HFFc6 (cell line): ENCODE measurements around the gene RRP9. TPM values are rescaled to one million over a fixed set of nuclear protein-coding genes. Genes with fewer than 3 reads are reported as not detected.

Experiments used
- DNase-seq: peaks from one replicate; pipeline ENCODE4 v3.0.0-alpha.2; 2018
- H3K27ac Mint-ChIP-seq: 2 replicates; pipeline ENCODE4 v1.8.0; 2020; ENCODE audit warnings: mild to moderate bottlenecking, mixed read lengths
- H3K27me3 Mint-ChIP-seq: 2 replicates; pipeline ENCODE4 v1.8.0; 2021; ENCODE audit warnings: mild to moderate bottlenecking, moderate library complexity, mixed read lengths; ENCODE audit not compliant: insufficient read depth
- H3K36me3 Mint-ChIP-seq: 2 replicates; pipeline ENCODE4 v1.8.0; 2021; ENCODE audit warnings: low read depth, mixed read lengths
- H3K4me1 Mint-ChIP-seq: 2 replicates; pipeline ENCODE4 v1.8.0; 2020; ENCODE audit warnings: low read depth, mixed read lengths
- H3K4me3 Mint-ChIP-seq: 2 replicates; pipeline ENCODE4 v1.8.0; 2020; ENCODE audit warnings: mild to moderate bottlenecking, moderate library complexity, mixed read lengths
- H3K9me3 Mint-ChIP-seq: 2 replicates; pipeline ENCODE4 v1.8.0; 2020; ENCODE audit warnings: mild to moderate bottlenecking, mixed read lengths
- total RNA-seq, 6 experiments: library from RNA; stranded (reverse); fragmentation: NEBNext Ultra II Directional; extraction: Animal tissue kit (Norgen Biotek cat#: 25700); gene quantifications; 2 replicates in 1 of 6; 3 replicates in 5 of 6; pipeline ENCODE4 v1.2.3, GENCODE V29; 2021
- TF ChIP-seq, protein P1 (sequence below): fragments of 200-600 bp; sonication (generic); IDR thresholded peaks from 2 replicates; pipeline ENCODE4 v1.5.0; 2021; ENCODE audit warnings: antibody characterized with exemption, mild to moderate bottlenecking

Gene RRP9
- total RNA-seq, 6 experiments from 2014 or later: 30.0 to 36.6 (median 32.5) TPM

GRCh38 chr3:51935886-51936755 is 5.6 kb downstream of the RRP9 start:
- H3K4me3 Mint-ChIP-seq: no peak overlapping the region

GRCh38 chr3:51934991-51935885 is 6.5 kb downstream of the RRP9 start:
- no peaks in the 10 kb centered on the region; the same call in none of the 2 replicates for H3K27me3 Mint-ChIP-seq
- TF ChIP-seq, protein P1, sequence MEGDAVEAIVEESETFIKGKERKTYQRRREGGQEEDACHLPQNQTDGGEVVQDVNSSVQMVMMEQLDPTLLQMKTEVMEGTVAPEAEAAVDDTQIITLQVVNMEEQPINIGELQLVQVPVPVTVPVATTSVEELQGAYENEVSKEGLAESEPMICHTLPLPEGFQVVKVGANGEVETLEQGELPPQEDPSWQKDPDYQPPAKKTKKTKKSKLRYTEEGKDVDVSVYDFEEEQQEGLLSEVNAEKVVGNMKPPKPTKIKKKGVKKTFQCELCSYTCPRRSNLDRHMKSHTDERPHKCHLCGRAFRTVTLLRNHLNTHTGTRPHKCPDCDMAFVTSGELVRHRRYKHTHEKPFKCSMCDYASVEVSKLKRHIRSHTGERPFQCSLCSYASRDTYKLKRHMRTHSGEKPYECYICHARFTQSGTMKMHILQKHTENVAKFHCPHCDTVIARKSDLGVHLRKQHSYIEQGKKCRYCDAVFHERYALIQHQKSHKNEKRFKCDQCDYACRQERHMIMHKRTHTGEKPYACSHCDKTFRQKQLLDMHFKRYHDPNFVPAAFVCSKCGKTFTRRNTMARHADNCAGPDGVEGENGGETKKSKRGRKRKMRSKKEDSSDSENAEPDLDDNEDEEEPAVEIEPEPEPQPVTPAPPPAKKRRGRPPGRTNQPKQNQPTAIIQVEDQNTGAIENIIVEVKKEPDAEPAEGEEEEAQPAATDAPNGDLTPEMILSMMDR: no peak
- H3K9me3 Mint-ChIP-seq: no peaks in the 10 kb centered on the region
- H3K36me3 Mint-ChIP-seq: peaks cover 30% of the 10 kb centered on the region
- no peak overlapping the region for H3K27ac Mint-ChIP-seq
- no peak for DNase-seq
- H3K4me3 Mint-ChIP-seq: no peak overlapping the region
- peaks cover 13% of the 10 kb centered on the region for H3K4me1 Mint-ChIP-seq

More at GRCh38 chr3:51935886-51936755, 5.6 kb downstream of the RRP9 start:
- peaks cover 24% of the 10 kb centered on the region for H3K36me3 Mint-ChIP-seq
- H3K9me3 Mint-ChIP-seq: no peaks in the 10 kb centered on the region
- no peaks in the 10 kb centered on the region; the same call in none of the 2 replicates for H3K27me3 Mint-ChIP-seq
- no peak for DNase-seq
- TF ChIP-seq, protein P1: no peak
- no peak overlapping the region for H3K27ac Mint-ChIP-seq
- peaks cover 22% of the 10 kb centered on the region for H3K4me1 Mint-ChIP-seq

GRCh38 chr3:51934139-51934850 is 7.4 kb downstream of the RRP9 start:
- H3K4me3 Mint-ChIP-seq: no peak overlapping the region
- TF ChIP-seq, protein P1: no peak
- no peaks in the 10 kb centered on the region; the same call in none of the 2 replicates for H3K27me3 Mint-ChIP-seq
- peaks cover 28% of the 10 kb centered on the region for H3K36me3 Mint-ChIP-seq
- H3K4me1 Mint-ChIP-seq: peaks cover 3% of the 10 kb centered on the region
- H3K27ac Mint-ChIP-seq: no peak overlapping the region
- no peaks in the 10 kb centered on the region for H3K9me3 Mint-ChIP-seq
- DNase-seq: no peak

GRCh38 chr3:51933471-51934138 is 8.1 kb downstream of the RRP9 start:
- no peaks in the 10 kb centered on the region for H3K9me3 Mint-ChIP-seq
- TF ChIP-seq, protein P1: no peak
- H3K4me3 Mint-ChIP-seq: no peak overlapping the region
- H3K27ac Mint-ChIP-seq: no peak overlapping the region
- DNase-seq: no peak
- no peaks in the 10 kb centered on the region; the same call in none of the 2 replicates for H3K27me3 Mint-ChIP-seq
- H3K4me1 Mint-ChIP-seq: no peaks in the 10 kb centered on the region
- peaks cover 25% of the 10 kb centered on the region; the same call in 1 of the 2 replicates for H3K36me3 Mint-ChIP-seq
